ENCODE measurements around the gene RALGPS2.
A peak's percentile ranks its signal among the peaks of the same experiment; 100 is the strongest.

RALGPS2 gene

GRCh38 chr1:178926046-178926445 is 201.0 kb downstream of the RALGPS2 start:
- no peak for DNase-seq (ENCODE audit: low read depth)
- TF ChIP-seq CTCF (conservative IDR thresholded peaks at IDR 0.05; ENCODE audit: control insufficient read depth, insufficient read depth, low read depth, low read length) = no peak
- no peak overlapping the region for H3K4me3 ChIP-seq (ENCODE audit: control insufficient read depth, low read depth, low read length)

- no peak overlapping the region for H3K4me3 ChIP-seq (ENCODE audit: control insufficient read depth, low read depth, low read length)
- no peak for TF ChIP-seq CTCF (conservative IDR thresholded peaks at IDR 0.05; ENCODE audit: control insufficient read depth, insufficient read depth, low read depth, low read length)
- no peak for DNase-seq (ENCODE audit: low read depth)
These were observed 202.0 kb downstream of the RALGPS2 start for GRCh38 chr1:178927003-178927402.

- no peak overlapping the region for H3K4me3 ChIP-seq (ENCODE audit: control insufficient read depth, low read depth, low read length)
- DNase-seq (ENCODE audit: low read depth) = no peak
- TF ChIP-seq CTCF (conservative IDR thresholded peaks at IDR 0.05; ENCODE audit: control insufficient read depth, insufficient read depth, low read depth, low read length) = no peak
These were observed 203.0 kb downstream of the RALGPS2 start for GRCh38 chr1:178928041-178928440.

GRCh38 chr1:178928976-178929375 is 203.9 kb downstream of the RALGPS2 start:
- H3K4me3 ChIP-seq (ENCODE audit: control insufficient read depth, low read depth, low read length) = no peak overlapping the region
- no peak for TF ChIP-seq CTCF (conservative IDR thresholded peaks at IDR 0.05; ENCODE audit: control insufficient read depth, insufficient read depth, low read depth, low read length)
- no peak for DNase-seq (ENCODE audit: low read depth)

- TF ChIP-seq CTCF (conservative IDR thresholded peaks at IDR 0.05; ENCODE audit: control insufficient read depth, insufficient read depth, low read depth, low read length) = no peak
- H3K4me3 ChIP-seq (ENCODE audit: control insufficient read depth, low read depth, low read length) = no peak overlapping the region
- DNase-seq (ENCODE audit: low read depth) = peak; percentile 93
These were observed 207.0 kb downstream of the RALGPS2 start for GRCh38 chr1:178931858-178932551.

GRCh38 chr1:178932552-178932906 is 207.5 kb downstream of the RALGPS2 start:
- H3K4me3 ChIP-seq (ENCODE audit: control insufficient read depth, low read depth, low read length) = no peak overlapping the region
- no peak for TF ChIP-seq CTCF (conservative IDR thresholded peaks at IDR 0.05; ENCODE audit: control insufficient read depth, insufficient read depth, low read depth, low read length)
- DNase-seq (ENCODE audit: low read depth) = no peak
